A673 (cell line): ENCODE measurements around the gene ACOT12. TPM values are rescaled to one million over a fixed set of nuclear protein-coding genes. Genes with fewer than 3 reads are reported as not detected.

Experiments used
- BruUV-seq: library from RNA; stranded (reverse); fragments of 400-500 nt; replicated peaks from 2 replicates; lab custom pipeline; 2021; lab: Mats Ljungman, UMichigan
- CTCF ChIA-PET: fragments of 300-600 bp; sonication (Branson Sonifier 250); formaldehyde crosslinking; loops from one replicate; lab custom pipeline; 2022; ENCODE audit warnings: antibody characterized with exemption; lab: Charles Lee
- POLR2A ChIA-PET: fragments of 300-600 bp; sonication (Branson Sonifier 250); formaldehyde crosslinking; loops from one replicate; lab custom pipeline; 2022; ENCODE audit warnings: antibody characterized with exemption; ENCODE audit not compliant: low non-redundant PET; lab: Charles Lee
- DNase-seq: peaks from one replicate; pipeline ENCODE4 v3.0.0-alpha.2; 2015; ENCODE audit warnings: low spot score
- H3K27ac ChIP-seq: fragments of 200-600 bp; sonication (generic); 2 replicates; pipeline ENCODE4 v1.5.1; 2016; ENCODE audit warnings: mixed run types, low read depth, mild to moderate bottlenecking, mixed read lengths, antibody characterized with exemption, low read length; ENCODE audit not compliant: poor library complexity, severe bottlenecking
- H3K27me3 ChIP-seq: fragments of 200-600 bp; sonication (generic); replicated peaks from 2 replicates; pipeline ENCODE4 v1.6.1; 2017; ENCODE audit warnings: mixed run types, low read depth, mild to moderate bottlenecking, mixed read lengths, antibody characterized with exemption, low read length; ENCODE audit not compliant: insufficient read depth, poor library complexity
- H3K36me3 ChIP-seq: fragments of 200-600 bp; sonication (generic); 2 replicates; pipeline ENCODE4 v1.6.1; 2016; ENCODE audit warnings: mixed run types, mild to moderate bottlenecking, mixed read lengths, antibody characterized with exemption, low read length; ENCODE audit not compliant: insufficient read depth, poor library complexity, severe bottlenecking
- H3K4me1 ChIP-seq: fragments of 200-600 bp; sonication (generic); 2 replicates; pipeline ENCODE4 v1.6.1; 2017; ENCODE audit warnings: mixed run types, mild to moderate bottlenecking, mixed read lengths, antibody characterized with exemption, low read length; ENCODE audit not compliant: insufficient read depth, poor library complexity, severe bottlenecking
- H3K4me3 ChIP-seq: fragments of 200-600 bp; sonication (generic); 2 replicates; pipeline ENCODE4 v1.5.1; 2016; ENCODE audit warnings: low read depth, mixed run types, mild to moderate bottlenecking, mixed read lengths, low read length; ENCODE audit not compliant: poor library complexity, severe bottlenecking
- H3K9me3 ChIP-seq: fragments of 200-600 bp; sonication (generic); 2 replicates; pipeline ENCODE4 v1.6.1; 2016; ENCODE audit warnings: mixed run types, low read depth, mild to moderate bottlenecking, mixed read lengths, antibody characterized with exemption, low read length; ENCODE audit not compliant: poor library complexity, severe bottlenecking
- CTCF ChIP-seq: fragments of 300-800, 200-600 bp; sonication (generic); conservative IDR thresholded peaks from 2 replicates; pipeline ENCODE4 v1.5.1; 2017; ENCODE audit warnings: low read depth, mild to moderate bottlenecking, antibody characterized with exemption, low read length, moderate library complexity, mixed read lengths
- EZH2 ChIP-seq: fragments of 200-600 bp; sonication (generic); IDR thresholded peaks from 2 replicates; pipeline ENCODE4 v1.6.1; 2017; ENCODE audit warnings: borderline replicate concordance, low read depth, mild to moderate bottlenecking, mixed read lengths, antibody characterized with exemption, low read length; ENCODE audit not compliant: poor library complexity, severe bottlenecking
- intact Hi-C: fragments of 100-400 bp; cut with micrococcal nuclease; formaldehyde crosslinking; loops from one replicate; pipeline ENCODE4 v1.10.0; 2022; ENCODE audit not compliant: unreplicated experiment
- total RNA-seq: library from RNA; stranded (reverse); gene quantifications from 2 replicates; pipeline ENCODE4 v1.2.3, GENCODE V29; 2021

Gene ACOT12
- total RNA-seq, 1 experiment from 2014 or later = not detected

- POLR2A ChIA-PET = no interaction called here
- no peak for DNase-seq
- intact Hi-C loops = no loop called here
- CTCF ChIA-PET = no interaction called here
- no peak overlapping the region for H3K27ac ChIP-seq
- H3K9me3 ChIP-seq = no peaks in the 10 kb centered on the region
- no TSS peak for BruUV-seq
- H3K27me3 ChIP-seq = no peaks in the 10 kb centered on the region
- no peak overlapping the region for H3K4me3 ChIP-seq
- H3K36me3 ChIP-seq = no peaks in the 10 kb centered on the region
- no peaks in the 10 kb centered on the region for H3K4me1 ChIP-seq
- TF ChIP-seq CTCF (no peak), EZH2 (no peak)
These were observed 76.4 kb downstream of the ACOT12 start for GRCh38 chr5:81317536-81317935.

DNA sequence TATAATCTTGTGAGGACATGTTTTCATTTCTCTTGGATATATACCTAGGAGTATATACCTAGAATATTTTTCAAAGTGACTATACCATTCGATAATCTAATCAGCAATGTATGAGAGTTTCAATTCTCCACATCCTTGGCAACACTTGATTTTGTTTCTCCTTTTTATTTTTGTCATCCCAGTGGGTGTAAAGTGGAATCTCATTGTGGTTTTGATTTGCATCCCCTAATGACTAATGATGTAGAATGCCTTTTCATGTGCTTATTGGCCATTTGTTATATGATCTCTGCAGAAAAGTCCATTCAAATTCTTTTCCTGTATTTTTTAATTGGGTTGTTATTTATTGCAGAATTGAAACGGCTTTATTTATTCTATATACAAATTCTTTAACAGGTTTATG, 77.4 kb downstream of the ACOT12 start:
- H3K4me1 ChIP-seq = no peaks in the 10 kb centered on the region
- ChIA-PET CTCF (no interaction called here), POLR2A (no interaction called here)
- intact Hi-C loops = no loop called here
- no peaks in the 10 kb centered on the region for H3K9me3 ChIP-seq
- DNase-seq = no peak
- no peak overlapping the region for H3K4me3 ChIP-seq
- no peak overlapping the region for H3K27ac ChIP-seq
- no peak for TF ChIP-seq CTCF
- TF ChIP-seq EZH2 = no peak
- H3K27me3 ChIP-seq = no peaks in the 10 kb centered on the region
- BruUV-seq = no TSS peak
- no peaks in the 10 kb centered on the region for H3K36me3 ChIP-seq

GRCh38 chr5:81315830-81316229, 78.1 kb downstream of the ACOT12 start:
- CTCF ChIA-PET = no interaction called here
- intact Hi-C loops = no loop called here
- Histone ChIP-seq H3K4me3 (no peak overlapping the region), H3K4me1 (no peaks in the 10 kb centered on the region), H3K9me3 (no peaks in the 10 kb centered on the region), H3K27me3 (no peaks in the 10 kb centered on the region), H3K36me3 (no peaks in the 10 kb centered on the region), H3K27ac (no peak overlapping the region)
- BruUV-seq = no TSS peak
- no peak for DNase-seq
- TF ChIP-seq CTCF (no peak), EZH2 (no peak)
- POLR2A ChIA-PET = no interaction called here
